Colonic mucosa (tissue), 4 donors: ENCODE results near the gene RPTOR. TPM values are rescaled to one million over a fixed set of nuclear protein-coding genes. Genes with fewer than 3 reads are reported as not detected.
A peak's percentile ranks its signal among the peaks of the same experiment; 100 is the strongest.

Source experiments
- DNase-seq: peaks from one replicate; pipeline ENCODE4 v3.0.0-alpha.2; 2020
- H3K27ac ChIP-seq: fragments of 200-600 bp; one replicate; pipeline ENCODE4 v1.8.0; 2021
- H3K27me3 ChIP-seq: fragments of 200-600 bp; one replicate; pipeline ENCODE4 v1.8.0; 2021
- H3K36me3 ChIP-seq: fragments of 200-600 bp; one replicate; pipeline ENCODE4 v1.8.0; 2021
- H3K4me1 ChIP-seq: fragments of 200-600 bp; one replicate; pipeline ENCODE4 v1.8.0; 2021; ENCODE audit warnings: mild to moderate bottlenecking
- H3K4me3 ChIP-seq: fragments of 200-600 bp; one replicate; pipeline ENCODE4 v1.8.0; 2021
- H3K9ac ChIP-seq, 2 donors: one replicate each; pipeline ENCODE4 v1.7.0; 2013; ENCODE audit warnings: control low read depth in 2 of 2, low read depth in 2 of 2, low read length in 2 of 2
- H3K9me3 ChIP-seq: fragments of 200-600 bp; one replicate; pipeline ENCODE4 v1.8.0; 2021
- CTCF ChIP-seq: fragments of 200-600 bp; IDR thresholded peaks from one replicate; pipeline ENCODE4 v1.8.0; 2022; ENCODE audit warnings: antibody characterized with exemption, mild to moderate bottlenecking
- intact Hi-C: fragments of 100-400 bp; cut with DNase I; formaldehyde crosslinking; loops from one replicate; pipeline ENCODE4 v1.14.1; 2022
- total RNA-seq, 2 donors: library from RNA; stranded (reverse); fragmentation: NEBNext Ultra II Directional in 1 of 2; extraction: Animal tissue kit (Norgen Biotek cat#: 25700) in 1 of 2; gene quantifications; one replicate each; pipeline ENCODE4 v1.2.1, GENCODE V29; 2021
- donor health status: healthy.
- donor health status: DM: no; HTN: no; CAD: no.
- donor health status: DM: no; HTN: no; CAD: no.

The RPTOR gene
- total RNA-seq, 2 donors from 2014 or later, result 21.2 to 39.6 TPM

GRCh38 chr17:80779961-80780380 lies 235.3 kb downstream of the RPTOR start:
- Histone ChIP-seq H3K9ac (no peak overlapping the region), H3K4me3 (no peak overlapping the region), H3K4me1 (no peaks in the 10 kb centered on the region), H3K9me3 (no peaks in the 10 kb centered on the region), H3K36me3 (no peaks in the 10 kb centered on the region), H3K27me3 (no peaks in the 10 kb centered on the region), H3K27ac (no peak overlapping the region)
- no peak for DNase-seq
- intact Hi-C loops, result no loop called here
- TF ChIP-seq CTCF, result no peak

GRCh38 chr17:80780381-80781198 lies 236.0 kb downstream of the RPTOR start:
- H3K9me3 ChIP-seq, result no peaks in the 10 kb centered on the region
- no peaks in the 10 kb centered on the region for H3K27me3 ChIP-seq
- H3K9ac ChIP-seq, result no peak overlapping the region
- no peak for TF ChIP-seq CTCF
- intact Hi-C loops, result no loop called here
- H3K4me1 ChIP-seq, result no peaks in the 10 kb centered on the region
- H3K36me3 ChIP-seq, result no peaks in the 10 kb centered on the region
- no peak overlapping the region for H3K27ac ChIP-seq
- DNase-seq, result no peak
- H3K4me3 ChIP-seq, result peak overlapping the region; percentile 5

GRCh38 chr17:80781211-80781610 lies 236.6 kb downstream of the RPTOR start:
- Histone ChIP-seq H3K9ac (no peak overlapping the region), H3K4me1 (no peaks in the 10 kb centered on the region), H3K4me3 (no peak overlapping the region), H3K9me3 (no peaks in the 10 kb centered on the region), H3K27ac (no peak overlapping the region), H3K36me3 (no peaks in the 10 kb centered on the region), H3K27me3 (no peaks in the 10 kb centered on the region)
- TF ChIP-seq CTCF, result no peak
- DNase-seq, result no peak
- intact Hi-C loops, result no loop called here

- no peaks in the 10 kb centered on the region for H3K9me3 ChIP-seq
- H3K36me3 ChIP-seq, result no peaks in the 10 kb centered on the region
- no peaks in the 10 kb centered on the region for H3K27me3 ChIP-seq
- H3K4me1 ChIP-seq, result no peaks in the 10 kb centered on the region
- DNase-seq, result no peak
- no peak overlapping the region for H3K4me3 ChIP-seq
- TF ChIP-seq CTCF, result no peak
- H3K9ac ChIP-seq, result no peak overlapping the region
- no peak overlapping the region for H3K27ac ChIP-seq
- intact Hi-C loops, result no loop called here
These were observed 237.2 kb downstream of the RPTOR start for GRCh38 chr17:80781807-80782277.

GRCh38 chr17:80782536-80783427 lies 238.1 kb downstream of the RPTOR start:
- Histone ChIP-seq H3K27me3 (no peaks in the 10 kb centered on the region), H3K27ac (peak overlapping the region; percentile 27), H3K9me3 (no peaks in the 10 kb centered on the region), H3K4me1 (no peaks in the 10 kb centered on the region), H3K9ac (no peak overlapping the region), H3K36me3 (no peaks in the 10 kb centered on the region), H3K4me3 (no peak overlapping the region)
- TF ChIP-seq CTCF, result no peak
- DNase-seq, result no peak
- intact Hi-C loops, result no loop called here
